HG02973 (cell line): ENCODE results near the gene WIPF3.

Experiments
- ATAC-seq: cut with Tn5 transposase; IDR thresholded peaks from one replicate; pipeline ENCODE4 v1.9.1; 2021; ENCODE audit warnings: moderate library complexity; ENCODE audit not compliant: unreplicated experiment

WIPF3 gene

DNA sequence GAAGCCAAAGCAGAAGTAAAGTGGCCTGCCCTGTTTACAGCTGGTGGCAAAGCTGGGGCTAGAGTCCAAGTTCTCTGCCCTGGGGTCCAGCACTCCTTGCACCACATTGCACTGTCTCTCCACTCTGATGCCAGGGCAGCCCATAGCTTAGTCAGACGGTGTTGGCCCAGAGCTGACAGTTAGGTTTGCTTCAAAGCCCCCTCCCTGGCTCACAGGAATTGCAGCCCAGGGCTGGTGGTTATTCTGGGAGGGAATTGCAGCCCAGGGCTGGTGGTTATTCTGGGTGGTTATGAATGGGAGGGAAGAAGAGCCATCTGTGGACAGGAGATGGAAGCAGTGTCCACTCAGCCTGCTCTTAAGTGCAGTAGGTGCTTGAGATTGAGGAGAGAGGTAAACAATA lies 94.4 kb downstream of the WIPF3 start:
- ATAC-seq: no peak

- ATAC-seq: no peak
These were observed 100.1 kb downstream of the WIPF3 start for GRCh38 chr7:29906200-29907022.

GRCh38 chr7:29914180-29914579 lies 107.9 kb downstream of the WIPF3 start:
- ATAC-seq: no peak

DNA sequence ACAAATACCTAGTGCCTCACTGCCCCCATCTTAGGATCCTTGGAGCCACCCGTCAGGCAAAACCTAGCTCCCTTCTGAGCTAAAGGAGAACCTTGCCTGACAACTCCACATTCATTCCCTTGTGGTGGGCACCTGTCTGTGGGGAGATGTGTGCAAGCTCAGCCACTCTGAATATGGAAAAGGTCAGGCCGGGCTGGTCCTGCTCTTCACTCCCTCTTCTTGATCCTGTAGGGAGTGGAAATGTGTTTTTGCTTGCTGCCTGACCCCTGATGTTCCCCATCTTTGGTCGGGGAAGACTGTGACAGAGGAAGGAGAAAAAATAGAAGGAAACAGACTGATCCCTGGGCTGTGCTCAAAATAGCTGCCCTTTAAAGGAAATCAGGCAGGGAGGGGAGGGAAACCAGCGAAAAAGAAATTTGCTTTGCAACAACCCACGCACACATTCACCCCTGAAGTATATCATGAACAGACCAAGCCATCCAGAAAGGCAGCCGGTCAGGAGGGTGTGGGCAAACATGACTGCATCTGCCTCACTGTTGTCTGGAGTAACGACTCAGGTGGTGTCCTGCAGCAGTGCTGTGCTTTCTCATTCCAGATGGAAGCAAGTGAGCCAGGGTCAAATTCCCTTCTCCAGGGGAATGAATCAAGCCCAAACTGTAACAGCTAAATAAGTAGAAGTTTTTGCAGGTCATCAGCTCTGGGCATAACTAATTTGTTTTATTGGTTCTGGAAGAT lies 109.3 kb downstream of the WIPF3 start:
- ATAC-seq: no peak

GRCh38 chr7:29917641-29918040 lies 111.3 kb downstream of the WIPF3 start:
- ATAC-seq: no peak

DNA sequence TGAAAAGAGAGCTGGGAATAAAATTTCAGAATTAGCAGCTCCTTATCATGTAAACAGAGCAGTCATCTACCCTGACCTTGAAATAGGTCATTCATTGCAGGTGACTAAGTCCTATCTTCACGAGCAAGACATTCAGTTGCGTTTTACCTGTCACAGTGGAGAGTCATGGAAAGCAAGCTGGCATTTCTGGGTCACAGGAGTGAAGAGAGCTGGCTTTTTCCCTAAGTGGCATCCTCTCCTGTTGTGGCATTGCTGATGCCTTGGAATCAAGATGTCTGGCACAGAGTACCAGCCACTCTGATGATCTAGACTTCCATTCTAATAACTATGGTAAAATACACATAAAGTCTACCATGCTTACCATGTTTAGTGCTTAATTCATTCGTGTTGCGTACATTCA lies 112.5 kb downstream of the WIPF3 start:
- ATAC-seq: no peak

DNA sequence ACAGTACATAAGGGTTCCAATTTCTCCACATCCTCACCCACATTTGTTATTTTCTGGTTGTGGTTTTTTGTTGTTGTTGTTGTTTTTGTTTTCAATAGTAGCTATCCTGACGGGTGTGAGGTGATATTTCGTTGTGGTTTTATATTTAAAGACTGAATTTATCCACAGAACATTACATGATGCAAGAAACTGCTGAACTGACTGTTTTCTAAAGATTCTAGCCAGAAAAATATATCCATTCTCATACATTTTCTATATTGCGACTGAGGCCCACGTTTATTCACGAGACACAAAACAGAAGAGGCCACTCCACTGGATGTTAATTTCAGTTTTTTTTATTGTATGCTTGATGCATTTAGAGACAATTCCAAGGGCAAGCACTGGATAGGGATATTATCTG lies 113.5 kb downstream of the WIPF3 start:
- ATAC-seq: no peak

DNA sequence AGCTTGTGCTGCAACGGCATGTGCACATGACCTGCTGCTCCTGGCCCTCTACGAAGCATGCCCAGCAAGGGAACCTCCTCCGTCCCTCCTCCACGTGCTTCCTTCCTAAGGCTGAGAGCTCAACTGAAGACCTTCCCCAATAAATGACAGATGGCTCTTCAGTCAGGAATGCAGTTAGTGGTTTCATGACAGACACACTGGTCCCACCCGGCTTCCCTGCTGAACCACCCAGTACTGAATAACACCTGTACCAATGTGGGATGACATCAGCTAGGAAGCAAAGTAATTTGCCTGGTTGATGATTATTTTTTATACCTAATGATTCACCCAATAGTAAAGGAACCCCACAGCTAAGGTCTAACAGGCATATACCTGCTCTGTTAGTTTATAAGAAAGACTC lies 114.2 kb downstream of the WIPF3 start:
- ATAC-seq: no peak

DNA sequence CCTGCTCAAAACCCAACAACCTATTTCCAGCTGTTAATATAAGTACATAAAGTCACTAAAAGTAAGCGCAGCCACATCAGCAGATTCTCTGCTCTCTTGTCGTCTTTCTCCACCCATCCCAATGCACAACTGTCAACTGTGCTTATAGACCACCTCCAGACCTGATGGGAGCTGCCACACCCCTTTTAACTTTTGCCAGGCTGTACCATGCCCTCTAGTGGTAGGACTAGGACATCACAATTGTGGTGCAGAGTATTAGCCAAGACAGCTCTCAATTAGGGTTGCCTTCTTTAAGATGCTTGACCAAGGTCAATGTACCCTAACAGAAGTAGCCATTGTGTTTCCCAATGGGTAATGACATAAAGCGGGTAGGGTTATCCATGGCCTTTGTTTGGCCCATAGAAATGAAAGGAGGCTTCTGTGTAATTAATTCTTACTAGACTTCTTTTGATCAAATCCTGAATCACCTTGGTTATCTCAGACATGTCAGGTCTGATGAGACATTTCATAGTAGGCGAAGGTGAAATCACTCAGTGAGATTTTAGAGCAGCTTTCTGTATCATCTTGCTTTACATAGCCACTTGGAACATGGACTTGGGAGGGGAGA lies 115.2 kb downstream of the WIPF3 start:
- peak; percentile 84 for ATAC-seq

DNA sequence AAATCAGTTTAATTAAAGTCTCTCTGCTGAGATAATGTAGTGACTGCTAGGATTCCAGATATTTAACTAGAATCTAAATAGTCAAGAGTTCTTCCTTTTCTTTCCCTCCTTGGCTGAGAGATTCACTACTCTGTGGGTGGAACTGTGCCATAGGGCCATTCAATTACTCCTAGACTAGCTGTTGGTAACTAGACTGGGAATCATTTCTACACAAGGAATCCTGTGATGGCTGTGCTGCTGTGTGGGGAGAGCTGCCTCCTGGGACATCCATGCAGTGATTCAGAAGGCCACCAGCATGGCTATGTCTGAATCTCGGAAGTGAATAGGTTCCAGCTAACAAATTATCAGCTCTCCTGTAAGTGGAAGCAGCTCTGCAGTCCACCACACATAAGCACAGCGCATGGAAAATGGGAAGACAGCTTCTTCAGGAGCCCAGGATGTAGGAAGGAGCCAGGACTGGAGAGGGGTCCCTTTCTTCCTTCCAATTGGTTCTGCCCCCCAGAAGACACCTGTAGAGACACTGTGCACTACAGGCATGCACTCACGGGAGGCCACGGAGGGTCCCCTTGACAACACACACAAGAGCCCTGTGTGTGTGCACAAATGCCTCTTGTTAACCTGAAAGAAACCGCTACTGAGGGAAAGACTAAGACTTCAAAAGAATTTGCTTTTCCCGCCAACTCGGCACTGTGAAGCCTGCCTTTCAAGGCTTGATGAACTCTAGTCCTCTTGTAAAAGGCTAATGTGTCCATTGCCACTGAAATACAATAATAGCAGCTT lies 116.8 kb downstream of the WIPF3 start:
- ATAC-seq: no peak

DNA sequence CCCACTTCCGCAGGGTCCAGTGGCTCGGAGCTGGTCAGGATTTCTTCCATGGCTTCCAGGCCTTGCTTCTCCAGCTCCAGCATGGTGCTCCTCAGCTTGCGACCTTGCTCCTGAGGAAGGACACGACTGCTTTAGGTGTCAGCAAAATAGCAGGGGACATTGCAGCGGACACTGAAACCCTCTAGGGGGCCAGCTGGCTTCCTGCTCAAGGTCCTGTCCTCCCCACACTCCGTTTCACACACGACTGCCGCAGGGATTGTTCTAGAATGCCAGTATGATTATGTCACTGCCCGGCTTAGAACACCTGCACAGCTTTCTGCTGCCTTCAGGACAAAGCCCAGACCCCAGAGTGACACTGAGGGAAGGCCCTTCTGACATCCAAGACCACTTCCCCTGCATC lies 117.7 kb downstream of the WIPF3 start:
- no peak for ATAC-seq

DNA sequence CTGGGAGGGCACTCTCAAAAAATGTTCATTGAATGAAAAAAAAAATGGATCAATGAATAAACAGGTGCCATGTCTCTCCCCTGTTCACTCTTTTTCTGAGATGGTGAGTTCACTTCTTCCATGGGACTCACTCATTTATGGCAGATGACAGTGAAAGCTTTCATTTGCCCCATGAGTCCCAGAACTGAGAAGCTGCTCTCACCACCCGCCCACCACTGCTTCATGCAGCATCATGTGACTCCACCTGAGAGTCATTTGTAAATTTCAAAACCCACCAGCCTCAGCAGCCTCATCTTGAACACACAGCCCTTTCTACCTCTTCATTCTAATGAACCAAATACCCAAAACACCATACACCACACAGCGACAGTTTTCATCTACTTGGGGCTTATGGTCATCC lies 118.4 kb downstream of the WIPF3 start:
- no peak for ATAC-seq

DNA sequence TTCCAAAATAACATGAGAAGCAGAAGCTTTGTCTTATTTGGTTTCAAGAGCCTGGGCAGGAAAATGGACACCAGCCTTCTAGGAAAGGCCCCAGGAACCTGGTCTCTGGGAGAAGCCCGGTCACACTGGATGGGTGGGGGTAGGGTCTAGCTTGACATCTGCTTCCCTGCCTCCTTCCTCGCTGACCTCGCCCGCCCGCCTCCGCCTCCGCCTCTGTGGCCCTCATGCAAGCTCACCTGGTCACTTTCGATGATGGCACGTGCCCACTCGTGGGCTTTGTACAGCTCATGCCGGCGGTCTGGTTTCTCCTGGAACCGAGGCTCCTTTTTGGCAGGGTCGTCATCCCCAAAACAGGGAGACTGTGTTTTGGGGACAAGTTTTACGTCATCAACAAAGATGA lies 119.9 kb downstream of the WIPF3 start:
- ATAC-seq: no peak

GRCh38 chr7:29926741-29927140 lies 120.4 kb downstream of the WIPF3 start:
- ATAC-seq: no peak

DNA sequence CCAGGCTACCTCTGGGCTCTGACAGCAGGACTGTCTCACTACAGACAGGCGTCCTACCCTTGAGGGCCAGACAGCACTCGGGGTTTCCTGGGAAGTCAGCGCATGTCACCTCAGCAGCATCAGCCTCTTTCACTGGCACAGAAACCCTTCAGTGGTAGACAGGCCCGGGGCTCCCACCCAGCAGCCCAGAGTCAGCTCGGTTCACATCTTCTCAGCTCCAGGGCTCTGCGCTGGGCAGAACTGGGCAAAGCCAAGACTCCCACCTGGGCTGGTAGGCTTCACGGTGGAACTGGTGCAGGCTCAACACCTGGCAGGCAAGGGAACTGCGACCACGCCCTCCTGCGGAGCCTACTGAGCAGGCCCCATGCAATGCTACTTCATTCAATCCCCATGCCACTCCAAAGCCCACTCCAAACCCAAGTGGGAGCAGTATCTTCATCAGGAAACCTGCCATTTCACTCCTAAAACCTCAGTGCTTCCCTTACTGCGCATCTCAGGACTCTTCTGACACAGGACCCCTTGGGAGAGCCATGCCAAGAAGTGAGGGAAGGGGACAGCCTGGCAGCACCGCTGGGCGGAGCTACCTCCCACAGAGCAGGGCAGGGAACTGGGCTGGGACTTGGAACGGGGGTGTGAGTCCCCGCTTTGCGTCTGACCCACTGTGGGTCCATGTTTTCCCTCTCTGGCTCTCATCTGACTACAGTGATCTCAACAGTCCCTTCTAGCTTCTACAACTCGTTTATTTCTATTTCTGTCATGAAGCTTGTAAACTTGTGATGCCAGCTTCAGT lies 122.9 kb downstream of the WIPF3 start:
- ATAC-seq: no peak

- ATAC-seq: no peak
These were observed 128.8 kb downstream of the WIPF3 start for GRCh38 chr7:29935111-29935510.

DNA sequence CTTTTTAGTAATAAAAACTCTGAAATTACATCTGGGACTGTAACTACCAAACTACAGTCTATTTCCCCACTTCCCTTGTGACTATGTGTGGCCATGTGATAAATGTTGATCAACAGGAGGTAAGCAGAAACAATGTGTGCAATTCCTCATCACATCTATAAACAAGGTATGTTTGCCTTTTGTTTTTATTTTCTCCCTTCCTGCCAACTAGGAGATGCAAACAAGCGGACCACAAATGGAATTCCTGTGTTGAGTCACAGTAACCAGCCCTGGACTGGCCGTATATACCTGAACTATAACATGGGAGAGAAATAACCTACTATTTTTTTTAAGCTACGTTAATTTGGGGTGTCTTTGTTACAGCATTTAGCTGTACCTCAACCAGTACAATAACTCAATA lies 130.8 kb downstream of the WIPF3 start:
- no peak for ATAC-seq

GRCh38 chr7:29940199-29940598 lies 133.9 kb downstream of the WIPF3 start:
- no peak for ATAC-seq

- no peak for ATAC-seq
These were observed 139.0 kb downstream of the WIPF3 start for GRCh38 chr7:29945259-29945809.
